Natural killer cell (primary cell): Measurements from ENCODE around the gene CCDC196. TPM values are rescaled to one million over a fixed set of nuclear protein-coding genes. Genes with fewer than 3 reads are reported as not detected.

Experiments
- total RNA-seq, 4 donors: library from RNA; stranded (reverse); fragments of 120-200 nt in 1 of 4; gene quantifications; one replicate each; pipeline versions ENCODE4 v1.2.3 to v1.2.4, GENCODE V29; 2013 to 2022

Gene CCDC196
- total RNA-seq, 3 donors from 2014 or later (not counting 1 experiment from before 2014, with no cell fraction given): not detected

Other genes starting within 250 kb of the CCDC196 start
- 1 to 10 TPM; 6.3 to 9.4 (median 8.7) TPM for gene GPHN, start 21.8 kb downstream of the CCDC196 start, total RNA-seq